ENCODE measurements around the gene SGK1.

- TF ChIP-seq, protein P1, sequence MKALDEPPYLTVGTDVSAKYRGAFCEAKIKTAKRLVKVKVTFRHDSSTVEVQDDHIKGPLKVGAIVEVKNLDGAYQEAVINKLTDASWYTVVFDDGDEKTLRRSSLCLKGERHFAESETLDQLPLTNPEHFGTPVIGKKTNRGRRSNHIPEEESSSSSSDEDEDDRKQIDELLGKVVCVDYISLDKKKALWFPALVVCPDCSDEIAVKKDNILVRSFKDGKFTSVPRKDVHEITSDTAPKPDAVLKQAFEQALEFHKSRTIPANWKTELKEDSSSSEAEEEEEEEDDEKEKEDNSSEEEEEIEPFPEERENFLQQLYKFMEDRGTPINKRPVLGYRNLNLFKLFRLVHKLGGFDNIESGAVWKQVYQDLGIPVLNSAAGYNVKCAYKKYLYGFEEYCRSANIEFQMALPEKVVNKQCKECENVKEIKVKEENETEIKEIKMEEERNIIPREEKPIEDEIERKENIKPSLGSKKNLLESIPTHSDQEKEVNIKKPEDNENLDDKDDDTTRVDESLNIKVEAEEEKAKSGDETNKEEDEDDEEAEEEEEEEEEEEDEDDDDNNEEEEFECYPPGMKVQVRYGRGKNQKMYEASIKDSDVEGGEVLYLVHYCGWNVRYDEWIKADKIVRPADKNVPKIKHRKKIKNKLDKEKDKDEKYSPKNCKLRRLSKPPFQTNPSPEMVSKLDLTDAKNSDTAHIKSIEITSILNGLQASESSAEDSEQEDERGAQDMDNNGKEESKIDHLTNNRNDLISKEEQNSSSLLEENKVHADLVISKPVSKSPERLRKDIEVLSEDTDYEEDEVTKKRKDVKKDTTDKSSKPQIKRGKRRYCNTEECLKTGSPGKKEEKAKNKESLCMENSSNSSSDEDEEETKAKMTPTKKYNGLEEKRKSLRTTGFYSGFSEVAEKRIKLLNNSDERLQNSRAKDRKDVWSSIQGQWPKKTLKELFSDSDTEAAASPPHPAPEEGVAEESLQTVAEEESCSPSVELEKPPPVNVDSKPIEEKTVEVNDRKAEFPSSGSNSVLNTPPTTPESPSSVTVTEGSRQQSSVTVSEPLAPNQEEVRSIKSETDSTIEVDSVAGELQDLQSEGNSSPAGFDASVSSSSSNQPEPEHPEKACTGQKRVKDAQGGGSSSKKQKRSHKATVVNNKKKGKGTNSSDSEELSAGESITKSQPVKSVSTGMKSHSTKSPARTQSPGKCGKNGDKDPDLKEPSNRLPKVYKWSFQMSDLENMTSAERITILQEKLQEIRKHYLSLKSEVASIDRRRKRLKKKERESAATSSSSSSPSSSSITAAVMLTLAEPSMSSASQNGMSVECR (CRISPR knock-in tag; IDR thresholded peaks at IDR 0.05; ENCODE audit: borderline replicate concordance) = no peak
- TF ChIP-seq, protein P2, sequence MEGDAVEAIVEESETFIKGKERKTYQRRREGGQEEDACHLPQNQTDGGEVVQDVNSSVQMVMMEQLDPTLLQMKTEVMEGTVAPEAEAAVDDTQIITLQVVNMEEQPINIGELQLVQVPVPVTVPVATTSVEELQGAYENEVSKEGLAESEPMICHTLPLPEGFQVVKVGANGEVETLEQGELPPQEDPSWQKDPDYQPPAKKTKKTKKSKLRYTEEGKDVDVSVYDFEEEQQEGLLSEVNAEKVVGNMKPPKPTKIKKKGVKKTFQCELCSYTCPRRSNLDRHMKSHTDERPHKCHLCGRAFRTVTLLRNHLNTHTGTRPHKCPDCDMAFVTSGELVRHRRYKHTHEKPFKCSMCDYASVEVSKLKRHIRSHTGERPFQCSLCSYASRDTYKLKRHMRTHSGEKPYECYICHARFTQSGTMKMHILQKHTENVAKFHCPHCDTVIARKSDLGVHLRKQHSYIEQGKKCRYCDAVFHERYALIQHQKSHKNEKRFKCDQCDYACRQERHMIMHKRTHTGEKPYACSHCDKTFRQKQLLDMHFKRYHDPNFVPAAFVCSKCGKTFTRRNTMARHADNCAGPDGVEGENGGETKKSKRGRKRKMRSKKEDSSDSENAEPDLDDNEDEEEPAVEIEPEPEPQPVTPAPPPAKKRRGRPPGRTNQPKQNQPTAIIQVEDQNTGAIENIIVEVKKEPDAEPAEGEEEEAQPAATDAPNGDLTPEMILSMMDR (IDR thresholded peaks at IDR 0.05) = no peak
- TF ChIP-seq TCF7 (CRISPR knock-in tag; IDR thresholded peaks at IDR 0.05; ENCODE audit: low read depth) (no peak), TEAD4 (CRISPR knock-in tag; IDR thresholded peaks at IDR 0.05) (no peak), GRHL2 (CRISPR knock-in tag; IDR thresholded peaks at IDR 0.05; ENCODE audit: insufficient replicate concordance, severe bottlenecking) (no peak), NR1H2 (CRISPR knock-in tag; IDR thresholded peaks at IDR 0.05) (no peak), KAT7 (CRISPR knock-in tag; IDR thresholded peaks at IDR 0.05; ENCODE audit: borderline replicate concordance) (no peak), JUN (CRISPR knock-in tag; IDR thresholded peaks at IDR 0.05) (no peak)
- TF ChIP-seq, protein P3, sequence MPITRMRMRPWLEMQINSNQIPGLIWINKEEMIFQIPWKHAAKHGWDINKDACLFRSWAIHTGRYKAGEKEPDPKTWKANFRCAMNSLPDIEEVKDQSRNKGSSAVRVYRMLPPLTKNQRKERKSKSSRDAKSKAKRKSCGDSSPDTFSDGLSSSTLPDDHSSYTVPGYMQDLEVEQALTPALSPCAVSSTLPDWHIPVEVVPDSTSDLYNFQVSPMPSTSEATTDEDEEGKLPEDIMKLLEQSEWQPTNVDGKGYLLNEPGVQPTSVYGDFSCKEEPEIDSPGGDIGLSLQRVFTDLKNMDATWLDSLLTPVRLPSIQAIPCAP (CRISPR knock-in tag; IDR thresholded peaks at IDR 0.05) = no peak
Observed at GRCh38 chr6:134138226-134138975, 179.5 kb downstream of the SGK1 start.
